ENCODE results near the gene ZNF708. TPM values are rescaled to one million over a fixed set of nuclear protein-coding genes. Genes with fewer than 3 reads are reported as not detected.
"Not testable (repeated sequence)": the region's sequence is repeated elsewhere in the genome, so short reads cannot be mapped to it uniquely, and the experiment has no call there.

ZNF708 gene
- total RNA-seq = 27.4 to 30.1 TPM (median 29.7 TPM) in 3 replicates

DNA sequence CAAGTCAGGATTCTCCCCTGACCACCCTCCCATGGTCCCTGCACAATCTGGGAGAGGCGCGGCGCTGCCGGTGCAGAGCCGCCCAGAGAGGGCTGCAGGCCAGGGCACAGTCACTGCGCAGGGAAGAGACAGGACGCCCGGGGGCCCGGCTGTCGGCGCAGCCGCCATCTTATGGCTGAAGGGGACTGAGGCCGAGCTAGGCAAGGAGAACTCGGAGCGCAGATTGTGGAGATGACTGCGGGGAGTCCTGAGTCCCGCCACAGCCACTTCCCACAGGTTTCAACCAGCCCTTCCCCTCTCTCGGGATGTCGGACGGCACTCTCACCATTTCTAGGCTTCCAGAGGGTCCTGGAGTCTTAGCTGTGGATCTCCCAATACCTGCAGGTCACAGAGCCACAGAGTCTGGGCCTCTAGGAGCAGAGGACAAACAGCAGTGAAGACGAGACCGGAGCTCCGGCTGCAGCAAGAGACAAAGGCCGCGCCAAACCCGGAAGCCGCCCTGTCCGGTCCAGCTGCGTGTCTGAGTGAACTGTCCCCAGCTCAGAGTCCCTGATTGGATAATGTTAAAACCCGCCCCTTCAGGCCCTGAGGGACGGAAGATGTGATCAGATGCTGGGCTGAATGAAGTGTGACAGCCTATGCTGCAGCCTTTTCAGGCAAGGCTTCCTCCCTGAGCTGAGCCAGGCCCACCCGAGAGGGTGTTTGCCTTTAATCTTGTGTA lies at the start of gene ZNF708:
TSS of gene ZNF708 (minus strand) at position 526 of the 721 bp plus-strand sequence. CDS start at position 328, 198 bp downstream.
- Mint-ChIP-seq H3K4me3 (peak within 1 kb of the TSS; percentile 100), H3K27me3 (ENCODE audit: low read depth) (no peaks in the 10 kb centered on the region), H3K36me3 (peaks cover 19% of the 10 kb centered on the region), H3K27ac (peak within 1 kb of the TSS; percentile 100), H3K4me1 (peaks cover 16% of the 10 kb centered on the region), H3K9me3 (peaks cover 14% of the 10 kb centered on the region)
- TF ChIP-seq, protein P1, sequence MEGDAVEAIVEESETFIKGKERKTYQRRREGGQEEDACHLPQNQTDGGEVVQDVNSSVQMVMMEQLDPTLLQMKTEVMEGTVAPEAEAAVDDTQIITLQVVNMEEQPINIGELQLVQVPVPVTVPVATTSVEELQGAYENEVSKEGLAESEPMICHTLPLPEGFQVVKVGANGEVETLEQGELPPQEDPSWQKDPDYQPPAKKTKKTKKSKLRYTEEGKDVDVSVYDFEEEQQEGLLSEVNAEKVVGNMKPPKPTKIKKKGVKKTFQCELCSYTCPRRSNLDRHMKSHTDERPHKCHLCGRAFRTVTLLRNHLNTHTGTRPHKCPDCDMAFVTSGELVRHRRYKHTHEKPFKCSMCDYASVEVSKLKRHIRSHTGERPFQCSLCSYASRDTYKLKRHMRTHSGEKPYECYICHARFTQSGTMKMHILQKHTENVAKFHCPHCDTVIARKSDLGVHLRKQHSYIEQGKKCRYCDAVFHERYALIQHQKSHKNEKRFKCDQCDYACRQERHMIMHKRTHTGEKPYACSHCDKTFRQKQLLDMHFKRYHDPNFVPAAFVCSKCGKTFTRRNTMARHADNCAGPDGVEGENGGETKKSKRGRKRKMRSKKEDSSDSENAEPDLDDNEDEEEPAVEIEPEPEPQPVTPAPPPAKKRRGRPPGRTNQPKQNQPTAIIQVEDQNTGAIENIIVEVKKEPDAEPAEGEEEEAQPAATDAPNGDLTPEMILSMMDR (IDR thresholded peaks at IDR 0.05; ENCODE audit: unreplicated experiment) = no peak
- DNase-seq (ENCODE audit: low spot score in 2 of 2, unreplicated experiment in 2 of 2) = peak; percentile 54 to 77

- DNase-seq (ENCODE audit: low spot score in 2 of 2, unreplicated experiment in 2 of 2) = no peak
- TF ChIP-seq, protein P1 (IDR thresholded peaks at IDR 0.05; ENCODE audit: unreplicated experiment) = no peak
- H3K27ac Mint-ChIP-seq = no peak overlapping the region
- no peaks in the 10 kb centered on the region for H3K27me3 Mint-ChIP-seq (ENCODE audit: low read depth)
- peaks cover 7% of the 10 kb centered on the region for H3K4me1 Mint-ChIP-seq
- H3K4me3 Mint-ChIP-seq = no peak overlapping the region
- peaks cover 45% of the 10 kb centered on the region for H3K36me3 Mint-ChIP-seq
- H3K9me3 Mint-ChIP-seq = peaks cover 8% of the 10 kb centered on the region
Measured at GRCh38 chr19:21362291-21362690, 33.1 kb upstream of the ZNF708 start.

DNA sequence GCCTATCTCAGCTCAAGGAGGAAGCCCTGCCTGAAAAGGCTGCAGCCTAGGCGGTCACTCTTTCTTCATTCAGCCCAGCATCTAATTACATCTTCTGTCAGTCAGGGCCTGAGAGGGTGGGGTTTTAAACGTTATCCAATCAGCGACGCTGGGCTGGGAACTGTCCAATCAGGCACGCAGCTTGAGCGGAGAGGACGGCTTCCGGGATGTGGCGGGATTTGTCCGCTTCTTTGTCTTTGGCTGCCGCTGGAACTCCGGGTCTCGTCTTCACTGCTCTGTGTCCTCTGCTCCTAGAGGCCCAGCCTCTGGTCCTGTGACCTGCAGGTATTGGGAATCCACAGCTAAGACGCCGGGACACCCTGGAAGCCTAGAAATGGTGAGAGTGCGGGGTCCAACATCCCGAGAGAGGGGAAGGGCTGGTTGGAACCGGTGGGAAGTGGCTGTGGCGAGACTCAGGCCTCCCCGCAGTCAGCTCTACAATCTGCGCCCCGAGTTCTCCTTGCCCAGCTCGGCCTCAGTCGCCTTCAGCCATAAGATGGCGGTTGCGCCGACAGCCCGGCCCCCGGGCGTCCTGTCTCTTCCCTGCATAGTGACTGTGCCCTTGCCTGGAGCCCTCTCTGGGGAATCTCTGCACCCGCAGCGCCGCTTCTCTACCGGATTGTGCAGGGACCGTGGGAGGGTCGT lies 29.7 kb upstream of the ZNF708 start, which contains the start of gene ZNF738:
TSS of gene ZNF738 (plus strand) at position 233 of the 684 bp plus-strand sequence. CDS start at position 374, 141 bp downstream.
- peak within 1 kb of the TSS; percentile 100 for H3K4me3 Mint-ChIP-seq
- H3K9me3 Mint-ChIP-seq = peaks cover 4% of the 10 kb centered on the region
- peaks cover 7% of the 10 kb centered on the region for H3K4me1 Mint-ChIP-seq
- peak within 1 kb of the TSS; percentile 100 for H3K27ac Mint-ChIP-seq
- peak; percentile 80 to 88 for DNase-seq (ENCODE audit: low spot score in 2 of 2, unreplicated experiment in 2 of 2)
- TF ChIP-seq, protein P1 (IDR thresholded peaks at IDR 0.05; ENCODE audit: unreplicated experiment) = no peak
- H3K27me3 Mint-ChIP-seq (ENCODE audit: low read depth) = no peaks in the 10 kb centered on the region
- peaks cover 18% of the 10 kb centered on the region for H3K36me3 Mint-ChIP-seq

- no peak overlapping the region for H3K4me3 Mint-ChIP-seq
- TF ChIP-seq, protein P1 (IDR thresholded peaks at IDR 0.05; ENCODE audit: unreplicated experiment) = no peak
- H3K27me3 Mint-ChIP-seq (ENCODE audit: low read depth) = no peaks in the 10 kb centered on the region
- no peaks in the 10 kb centered on the region for H3K4me1 Mint-ChIP-seq
- H3K27ac Mint-ChIP-seq = no peak overlapping the region
- no peaks in the 10 kb centered on the region for H3K36me3 Mint-ChIP-seq
- no peak for DNase-seq (ENCODE audit: low spot score in 2 of 2, unreplicated experiment in 2 of 2)
- H3K9me3 Mint-ChIP-seq = peaks cover 16% of the 10 kb centered on the region
Measured at GRCh38 chr19:21352830-21353229, 23.6 kb upstream of the ZNF708 start.

GRCh38 chr19:21344841-21345240 lies 15.6 kb upstream of the ZNF708 start:
- not testable (repeated sequence) for H3K27ac Mint-ChIP-seq; H3K4me3 Mint-ChIP-seq; H3K27me3 Mint-ChIP-seq (ENCODE audit: low read depth); H3K36me3 Mint-ChIP-seq; DNase-seq (ENCODE audit: low spot score in 2 of 2, unreplicated experiment in 2 of 2); H3K4me1 Mint-ChIP-seq
- H3K9me3 Mint-ChIP-seq = peaks cover 44% of the 10 kb centered on the region

- Mint-ChIP-seq H3K27me3 (ENCODE audit: low read depth) (no peaks in the 10 kb centered on the region), H3K4me3 (no peak overlapping the region), H3K27ac (no peak overlapping the region), H3K9me3 (peaks cover 44% of the 10 kb centered on the region), H3K4me1 (no peaks in the 10 kb centered on the region), H3K36me3 (peaks cover 2% of the 10 kb centered on the region)
- TF ChIP-seq, protein P1 (IDR thresholded peaks at IDR 0.05; ENCODE audit: unreplicated experiment) = no peak
- no peak for DNase-seq (ENCODE audit: low spot score in 2 of 2, unreplicated experiment in 2 of 2)
Measured at GRCh38 chr19:21335721-21336120, 6.5 kb upstream of the ZNF708 start.
